COLO668 (cell line): ENCODE measurements around the gene GRAP.

Experiments
- DNase-seq: peaks from one replicate; lab custom pipeline; 2025; ENCODE audit not compliant: unreplicated experiment; lab: John Stamatoyannopoulos, UW

The GRAP gene

DNA sequence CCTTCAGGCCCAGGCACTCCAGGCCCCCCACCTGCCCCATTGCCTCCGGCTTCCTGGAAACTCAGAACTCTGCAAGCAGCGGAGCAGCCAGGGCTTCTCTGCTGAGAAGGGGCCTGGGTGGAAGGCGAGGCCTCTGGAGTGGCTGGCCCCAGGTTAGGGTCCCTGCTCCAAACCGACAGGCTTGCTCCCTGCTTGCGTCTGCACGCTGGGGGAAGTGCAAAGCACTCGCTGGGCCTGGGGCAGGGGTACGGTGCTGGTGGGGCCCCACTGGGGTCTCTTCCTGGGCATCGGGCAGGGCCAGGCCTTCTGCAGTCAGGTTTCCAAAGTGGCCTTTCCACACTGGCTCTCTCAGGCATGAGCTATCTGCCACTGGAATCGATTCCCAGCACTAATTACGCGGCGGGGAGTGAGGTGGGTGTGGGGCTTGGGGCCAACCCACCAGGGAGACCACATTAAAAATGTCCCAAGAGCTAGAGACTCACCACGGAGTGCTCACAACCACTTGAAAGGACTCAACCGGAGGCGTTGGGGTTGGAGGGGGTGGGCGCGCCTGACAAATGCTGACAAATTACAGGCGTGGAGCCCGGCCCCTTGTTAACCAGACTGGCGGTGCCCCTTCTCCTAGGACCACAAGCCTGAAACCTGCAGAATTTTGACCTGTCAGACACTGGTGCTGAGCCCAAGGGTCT lies 60.1 kb downstream of the GRAP start:
- no peak for DNase-seq

DNA sequence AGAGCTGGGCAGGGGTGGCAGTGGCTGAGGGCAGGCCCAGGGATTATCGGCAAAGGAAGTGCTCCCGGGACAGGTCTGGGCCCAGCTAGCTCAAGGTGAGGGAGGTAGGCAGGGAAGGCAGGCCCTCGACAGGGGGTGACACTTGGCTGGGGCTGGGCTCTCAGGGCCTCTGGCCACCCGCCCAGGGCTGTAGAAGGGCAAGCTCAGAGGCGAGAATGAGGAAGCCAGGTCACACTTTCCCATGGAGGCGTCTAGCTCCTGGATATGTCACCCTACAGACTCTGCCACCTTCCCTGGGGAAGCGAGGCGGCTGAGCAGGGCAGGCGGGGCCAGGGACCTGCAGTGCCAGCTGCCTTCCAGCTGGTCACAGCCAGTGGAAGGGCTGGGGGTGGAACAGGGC lies 61.3 kb downstream of the GRAP start:
- DNase-seq = no peak

DNA sequence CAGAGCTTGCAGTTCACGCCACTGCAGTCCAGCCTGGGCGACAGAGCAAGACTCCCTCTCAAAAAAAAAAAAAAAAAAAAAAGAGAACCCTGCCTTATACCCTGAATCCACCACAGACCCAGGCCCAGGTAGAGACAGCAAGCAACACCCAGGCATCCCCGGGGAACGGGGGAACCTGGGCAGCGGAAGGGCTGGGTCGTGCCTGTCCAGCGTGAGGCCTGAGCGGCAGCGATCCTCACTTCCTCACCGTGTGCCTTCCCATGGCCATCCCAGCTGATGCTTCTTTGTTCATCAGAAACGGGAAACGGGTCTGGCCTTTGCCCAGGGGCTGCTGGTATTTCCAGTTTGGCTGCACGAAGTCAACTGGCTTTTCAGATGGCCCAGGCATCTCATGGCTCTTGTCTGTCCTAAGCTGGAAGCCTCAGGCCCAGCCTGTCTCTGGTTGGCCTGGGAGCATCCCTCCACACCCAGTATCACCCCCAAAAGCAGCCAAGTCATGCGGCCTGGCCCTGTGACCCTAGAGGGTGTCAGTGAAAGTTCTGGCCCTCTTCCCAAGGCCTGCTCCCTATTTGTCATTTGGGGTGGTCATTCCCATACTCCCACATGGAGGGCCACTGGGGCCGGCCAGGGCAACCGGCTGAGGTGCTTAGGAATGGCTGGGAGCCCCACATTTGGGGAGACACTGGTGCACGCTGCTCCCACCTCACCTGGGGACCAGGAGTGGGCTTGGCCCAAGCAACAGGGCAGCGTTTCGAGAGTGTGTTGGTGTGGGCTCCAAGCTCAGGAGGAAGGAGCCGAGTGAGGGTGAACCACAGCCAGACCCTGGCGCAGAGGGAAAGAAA lies 62.3 kb downstream of the GRAP start:
- DNase-seq = no peak

DNA sequence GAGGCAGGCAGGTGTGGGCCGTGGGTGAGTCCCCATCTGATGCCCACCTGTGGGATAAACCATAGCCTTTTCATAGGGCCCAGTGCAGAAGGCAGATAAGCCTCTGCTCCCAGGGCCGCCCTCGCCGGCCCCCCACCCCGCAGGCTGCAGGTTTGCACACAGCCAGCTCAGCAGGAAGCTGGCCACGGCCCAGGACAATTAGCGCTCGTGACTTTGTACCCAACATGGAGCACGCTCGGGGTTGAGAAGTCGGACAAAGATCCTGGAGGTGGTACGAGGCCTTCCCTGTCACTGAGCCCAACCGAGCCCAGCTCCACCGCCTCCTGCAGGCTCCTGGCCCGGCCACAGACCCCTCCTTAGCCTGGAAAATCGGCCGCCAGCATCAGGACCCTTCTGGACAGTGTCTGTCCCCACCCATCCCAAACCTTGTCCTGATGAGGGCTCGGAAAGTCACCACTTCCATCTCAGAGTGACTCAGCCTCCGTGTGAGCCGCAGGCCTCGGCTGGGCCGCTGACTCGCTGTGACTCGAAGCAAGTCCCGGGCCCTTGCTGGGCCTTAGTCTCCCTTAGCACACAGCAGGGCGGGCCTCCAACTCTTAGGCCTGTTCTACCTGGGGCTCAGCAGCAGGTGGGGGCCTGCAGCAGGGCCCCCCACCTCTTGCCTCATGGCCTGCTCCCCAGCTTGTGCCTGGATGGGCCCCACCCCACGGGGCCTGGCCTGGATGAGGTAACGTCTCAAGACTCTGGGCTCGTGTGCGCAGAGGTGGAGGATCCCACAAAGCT lies 64.9 kb downstream of the GRAP start:
- DNase-seq = no peak

DNA sequence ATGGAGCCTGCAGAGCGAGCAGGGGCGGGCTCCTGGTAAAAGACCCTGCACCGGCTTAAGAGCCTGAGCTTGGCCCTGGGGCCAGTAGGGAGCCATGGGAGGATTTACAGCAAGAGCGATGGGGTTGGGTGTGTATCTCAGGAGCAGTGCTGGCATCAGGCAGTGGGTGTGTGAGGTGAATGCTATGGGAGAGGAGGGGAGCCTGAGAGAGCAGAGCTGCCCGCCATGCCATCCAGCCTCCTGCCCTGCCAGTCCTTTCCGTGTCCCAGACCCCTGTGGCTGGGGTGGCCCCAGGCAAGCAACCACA lies 65.5 kb downstream of the GRAP start:
- DNase-seq = no peak

DNA sequence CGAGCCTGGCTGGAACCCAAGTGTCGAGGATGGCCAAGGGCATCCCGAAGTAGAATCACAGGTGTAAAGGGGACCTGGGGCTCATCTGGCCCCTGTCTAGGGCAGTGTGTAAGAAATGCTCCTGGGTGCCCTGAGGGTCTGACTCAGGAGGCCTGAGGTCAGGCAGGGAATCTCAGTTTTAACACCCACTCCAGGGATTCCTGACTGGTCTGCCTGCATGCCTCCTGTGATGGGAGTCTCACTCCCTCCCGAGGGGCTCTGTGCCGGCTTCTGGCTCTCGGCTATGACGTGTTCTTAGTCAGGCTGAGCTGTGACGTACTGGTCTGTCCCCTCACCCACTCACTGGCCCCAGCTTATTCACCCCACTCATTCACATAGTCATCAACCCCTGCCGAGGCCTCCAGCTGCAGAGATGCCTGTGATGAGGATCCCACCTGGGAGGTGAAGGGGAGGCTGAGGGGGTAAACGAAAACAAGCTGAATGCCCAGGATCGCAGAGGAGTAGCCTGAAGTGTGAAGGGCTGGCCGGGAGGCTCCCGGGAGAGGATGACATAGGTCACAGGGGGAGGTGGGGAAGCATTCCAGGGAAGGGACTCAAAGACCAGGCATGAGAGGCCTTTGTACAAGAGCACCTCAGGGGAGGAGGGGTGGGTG lies 65.9 kb downstream of the GRAP start:
- no peak for DNase-seq

DNA sequence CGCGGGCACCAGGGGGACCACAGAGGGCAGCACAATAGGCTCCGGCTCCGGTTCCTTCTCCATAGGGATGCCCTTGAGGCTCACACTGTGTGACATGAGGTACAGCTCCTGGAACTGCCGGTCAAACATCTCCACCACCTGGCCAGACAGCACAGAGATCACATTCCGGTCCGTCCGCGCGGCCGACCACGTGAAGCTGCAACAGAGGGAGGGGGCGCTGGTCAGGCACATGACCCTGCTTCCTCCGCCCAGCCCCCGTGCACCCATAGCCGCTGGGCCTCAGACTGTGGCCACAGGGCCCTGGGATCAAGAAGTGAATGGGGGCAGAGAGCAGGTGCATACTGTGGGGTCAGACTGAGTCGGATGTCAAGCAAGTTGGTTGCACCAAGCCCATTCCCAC lies 68.1 kb downstream of the GRAP start:
- no peak for DNase-seq

DNA sequence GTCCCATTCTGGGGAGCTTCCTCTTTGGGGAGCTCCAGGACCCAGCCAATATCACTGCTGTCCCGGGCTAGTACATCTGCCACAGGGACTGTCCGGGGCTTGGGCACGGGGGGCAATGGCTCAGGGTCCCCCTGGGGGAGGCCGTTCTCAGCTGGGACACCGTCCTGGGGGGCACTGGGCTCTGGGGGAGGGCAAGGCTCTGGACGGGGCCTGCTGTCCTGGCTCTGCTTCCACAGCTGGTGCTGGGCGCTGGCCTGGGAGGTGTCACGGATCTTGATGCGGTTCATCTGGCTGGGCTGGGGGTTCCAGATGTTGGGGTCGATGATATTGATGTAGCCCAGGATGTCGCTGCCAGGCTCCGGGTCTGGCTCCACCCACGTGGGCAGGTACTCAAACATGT lies 68.7 kb downstream of the GRAP start:
- no peak for DNase-seq

DNA sequence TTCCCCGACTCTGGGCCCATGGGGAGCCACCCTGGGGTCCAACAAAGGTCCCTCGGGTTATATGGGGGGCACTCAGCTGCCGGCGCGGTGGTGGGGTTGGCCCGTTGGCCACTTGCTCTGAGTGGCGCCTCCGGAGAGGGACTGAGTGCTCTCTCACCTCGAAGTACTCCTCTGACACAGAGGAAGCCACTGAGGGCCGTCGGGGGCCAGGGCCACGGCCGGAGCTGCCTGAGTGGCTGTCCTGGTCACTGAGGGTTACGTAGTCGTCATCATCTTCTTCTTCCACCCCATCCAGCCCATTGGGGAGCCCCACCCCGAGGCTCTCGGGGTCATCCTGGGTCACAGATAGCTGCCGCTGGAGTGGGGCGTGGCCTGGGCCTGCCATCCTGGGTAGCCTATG lies 69.1 kb downstream of the GRAP start:
- no peak for DNase-seq

DNA sequence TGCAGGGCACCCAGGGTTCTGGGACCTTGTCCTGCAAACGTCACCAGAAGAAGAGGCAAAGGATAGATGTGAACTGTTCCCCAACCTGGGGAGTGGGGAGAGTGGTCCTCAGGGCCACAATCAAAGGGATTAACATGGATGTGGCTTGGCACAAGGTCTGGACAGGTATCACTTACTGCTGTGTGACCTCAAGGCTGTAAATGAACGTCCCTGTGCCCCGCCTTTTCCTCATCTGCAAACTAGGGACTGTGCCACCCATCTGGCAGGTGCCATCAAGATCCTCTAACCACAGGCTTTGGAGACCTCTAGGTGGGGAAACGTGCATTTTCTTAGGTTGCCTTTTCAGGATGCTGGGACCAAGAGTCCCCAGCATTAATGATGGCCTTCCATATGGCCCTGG lies 69.7 kb downstream of the GRAP start:
- DNase-seq = no peak

DNA sequence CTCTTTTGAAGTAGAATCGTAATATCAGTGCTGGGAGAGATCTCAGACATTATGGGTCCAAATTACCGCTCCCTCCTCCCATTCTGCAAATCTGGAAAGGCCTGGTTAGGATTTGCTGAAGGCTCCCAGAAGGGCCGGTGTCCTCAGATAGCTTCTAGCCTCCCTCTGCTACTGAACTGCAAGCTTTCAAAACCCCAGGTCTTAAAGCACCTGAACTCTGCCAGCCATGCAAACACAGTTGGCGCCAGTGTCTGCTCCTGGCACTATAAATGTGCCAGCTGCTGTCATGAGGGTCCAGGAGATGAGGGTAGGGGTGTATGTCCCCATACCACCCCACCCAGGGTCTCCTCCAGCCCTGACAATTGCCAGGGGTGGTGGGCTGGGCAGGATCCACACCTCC lies 70.6 kb downstream of the GRAP start:
- no peak for DNase-seq

DNA sequence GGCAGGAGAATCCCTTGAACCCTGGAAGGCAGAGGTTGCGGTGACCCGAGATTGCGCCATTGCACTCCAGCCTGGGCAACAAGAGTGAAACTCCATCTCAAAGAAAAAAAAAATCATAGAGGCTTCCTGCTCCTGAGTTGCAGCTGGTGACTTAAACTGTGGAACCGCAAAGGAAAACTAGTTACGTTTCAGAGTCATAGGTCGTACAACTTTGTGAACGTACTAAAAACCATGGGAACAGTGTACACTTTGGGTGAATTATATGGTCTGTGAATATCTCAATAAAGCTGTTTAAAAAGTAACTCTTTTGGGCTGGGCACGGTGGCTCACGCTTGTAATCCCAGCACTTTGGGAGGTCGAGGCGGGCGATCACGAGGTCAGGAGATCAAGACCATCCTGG lies 71.2 kb downstream of the GRAP start:
- DNase-seq = no peak

DNA sequence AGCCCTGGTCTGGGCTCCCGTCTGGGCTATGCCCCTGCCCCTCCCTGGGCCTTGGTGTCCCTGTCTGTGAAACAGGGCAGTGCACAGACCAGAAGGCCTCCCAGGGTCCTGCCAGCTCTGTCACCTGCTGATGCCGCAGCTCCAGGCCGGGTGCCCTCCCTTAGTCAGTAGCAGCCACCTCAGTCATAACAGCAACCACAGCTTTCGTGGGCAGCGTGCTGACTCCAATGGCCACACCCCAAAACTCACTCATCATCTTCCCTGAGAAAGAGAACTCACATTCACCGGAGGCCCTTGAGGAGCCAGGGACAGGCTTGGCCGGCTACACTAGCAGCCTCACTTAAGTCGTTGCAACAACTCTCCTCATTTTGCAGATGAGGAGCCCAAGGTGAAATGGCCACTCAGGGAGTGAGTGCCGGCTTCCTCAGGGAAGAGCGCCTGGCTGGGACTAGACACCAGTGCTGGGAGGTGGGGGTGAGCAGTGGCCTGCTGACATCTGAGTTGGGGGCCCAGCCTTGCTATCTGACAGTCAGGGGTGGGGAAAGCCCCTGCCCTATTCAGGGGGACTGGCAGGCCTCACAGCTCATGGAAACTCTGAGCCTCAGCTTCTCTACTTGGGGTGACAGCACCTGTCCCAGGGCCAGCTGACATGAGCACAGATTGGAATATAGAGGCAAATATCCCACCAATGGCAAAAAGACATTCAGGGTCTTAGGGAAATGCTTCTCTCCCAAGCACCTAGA lies 72.2 kb downstream of the GRAP start:
- DNase-seq = no peak

DNA sequence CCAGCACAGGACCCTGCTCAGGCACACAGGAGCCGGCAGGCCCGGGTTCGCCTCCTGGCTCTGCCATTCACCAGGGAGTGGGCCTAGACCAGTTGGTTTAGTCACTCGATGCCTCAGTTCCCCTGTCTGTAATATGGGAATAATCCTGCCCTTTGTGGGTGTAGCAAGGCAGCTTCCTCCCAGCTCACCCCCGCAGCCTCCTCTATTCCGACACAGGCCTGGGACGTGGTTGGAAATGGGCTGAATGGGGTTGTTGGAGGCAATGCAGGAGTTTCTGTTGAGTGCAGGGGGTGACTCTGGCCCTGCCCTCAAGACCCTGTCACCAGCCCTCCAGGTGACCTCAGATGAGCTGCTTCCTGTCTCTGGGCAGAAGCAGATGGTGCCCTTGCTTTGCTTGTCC lies 75.0 kb downstream of the GRAP start:
- DNase-seq = no peak
